Naive B cell (primary cell): ENCODE data around the gene MZB1. TPM values are rescaled to one million over a fixed set of nuclear protein-coding genes. Genes with fewer than 3 reads are reported as not detected.
A peak's percentile ranks its signal among the peaks of the same experiment; 100 is the strongest.
"Not testable (repeated sequence)": the region's sequence is repeated elsewhere in the genome, so short reads cannot be mapped to it uniquely, and the experiment has no call there.

Experiments used
- ATAC-seq, 2 donors: fragments of 150-1000 bp; cut with Tn5 transposase; 2 replicates each; pipeline ENCODE4 v1.10.0; 2021; ENCODE audit warnings: low read depth in 2 of 2, mild to moderate bottlenecking in 2 of 2, moderate library complexity in 2 of 2
- DNase-seq: peaks from one replicate; pipeline ENCODE4 v3.0.0; 2022
- H3K27ac Mint-ChIP-seq, 6 donors: one replicate each; pipeline ENCODE4 v1.8.0; 2020 to 2022; ENCODE audit warnings: mild to moderate bottlenecking in 6 of 6, mixed read lengths in 6 of 6, moderate library complexity in 5 of 6, inconsistent platforms in 2 of 6
- H3K27me3 Mint-ChIP-seq, 3 donors: one replicate each; pipeline ENCODE4 v1.8.0; 2021 to 2022; ENCODE audit warnings: mixed read lengths in 3 of 3, mild to moderate bottlenecking in 1 of 3
- H3K36me3 Mint-ChIP-seq, 2 donors: one replicate each; pipeline ENCODE4 v1.8.0; 2020 to 2022; ENCODE audit warnings: mixed read lengths in 2 of 2, inconsistent platforms in 1 of 2, mild to moderate bottlenecking in 1 of 2
- H3K4me1 Mint-ChIP-seq, 3 donors: one replicate each; pipeline ENCODE4 v1.8.0; 2020 to 2022; ENCODE audit warnings: mixed read lengths in 3 of 3, inconsistent platforms in 1 of 3, mild to moderate bottlenecking in 1 of 3, moderate library complexity in 1 of 3
- H3K4me3 Mint-ChIP-seq, 8 donors: one replicate each; pipeline ENCODE4 v1.8.0; 2020 to 2022; ENCODE audit warnings: mild to moderate bottlenecking in 8 of 8, mixed read lengths in 8 of 8, moderate library complexity in 8 of 8, inconsistent platforms in 2 of 8
- H3K9me3 Mint-ChIP-seq, 7 donors: one replicate each; pipeline ENCODE4 v1.8.0; 2020 to 2022; ENCODE audit warnings: mixed read lengths in 7 of 7, mild to moderate bottlenecking in 5 of 7, inconsistent platforms in 2 of 7, moderate library complexity in 1 of 7
- polyA plus RNA-seq, 6 donors: library from polyadenylated mRNA; unstranded; fragments of 300-500 nt; fragmentation: Illumina TruSeq; gene quantifications; one replicate each; pipeline ENCODE4 v1.2.3, GENCODE V29; 2021; ENCODE audit warnings: low read depth in 6 of 6

MZB1 gene
- polyA plus RNA-seq, 6 donors from 2014 or later = 49.7 to 105 (median 88.1) TPM

DNA sequence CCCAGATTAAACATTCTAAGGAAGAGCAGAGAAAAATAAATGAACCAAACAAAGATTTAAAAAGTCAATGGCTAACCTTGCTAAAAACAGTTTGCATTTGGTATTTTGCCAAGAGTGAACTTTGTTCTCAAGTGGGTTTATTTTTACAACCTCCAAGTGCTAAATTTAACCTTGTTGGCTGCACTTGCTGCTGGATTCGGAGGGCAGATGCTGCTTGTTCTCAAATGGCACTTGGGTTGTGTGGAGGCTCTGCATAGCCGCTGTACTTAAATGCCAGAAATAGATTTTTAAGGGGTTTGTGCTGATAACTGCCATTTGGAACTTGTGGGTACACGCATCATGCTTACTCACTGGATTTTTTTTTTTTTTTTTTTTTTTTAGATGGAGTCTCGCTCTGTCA lies 27.5 kb upstream of the MZB1 start:
- H3K36me3 Mint-ChIP-seq = peaks cover 5 to 29% of the 10 kb centered on the region in 2 donors
- no peak for ATAC-seq
- no peak overlapping the region for H3K4me3 Mint-ChIP-seq
- DNase-seq = no peak
- no peaks in the 10 kb centered on the region for H3K9me3 Mint-ChIP-seq
- H3K27me3 Mint-ChIP-seq = no peaks in the 10 kb centered on the region
- peaks cover 0 to 2% (median under 1%) of the 10 kb centered on the region in 3 donors for H3K4me1 Mint-ChIP-seq
- H3K27ac Mint-ChIP-seq = no peak overlapping the region

DNA sequence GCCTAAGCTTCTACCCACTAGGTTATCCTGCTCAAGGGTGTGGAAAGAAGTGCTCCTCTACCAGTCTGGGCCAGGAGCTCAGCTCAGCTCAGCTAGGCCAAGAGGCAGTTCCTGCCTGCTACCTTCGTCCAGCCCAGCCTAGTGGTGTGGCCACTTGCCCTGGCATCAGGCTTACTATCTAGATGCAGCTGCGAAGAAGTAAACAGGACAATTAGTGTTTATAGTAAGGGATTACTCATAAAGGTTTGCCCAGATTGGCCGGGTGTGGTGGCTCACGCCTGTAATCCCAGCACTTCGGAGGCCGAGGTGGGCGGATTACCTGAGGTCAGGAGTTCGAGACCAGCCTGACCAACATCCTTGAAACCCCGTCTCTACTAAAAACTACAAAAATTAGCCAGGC lies 26.9 kb upstream of the MZB1 start:
- DNase-seq = no peak
- peaks cover 5 to 29% of the 10 kb centered on the region in 2 donors for H3K36me3 Mint-ChIP-seq
- ATAC-seq = no peak
- no peaks in the 10 kb centered on the region for H3K4me1 Mint-ChIP-seq
- peak overlapping the region in 1 of 6 donors; percentile 7 for H3K27ac Mint-ChIP-seq
- no peak overlapping the region for H3K4me3 Mint-ChIP-seq
- no peaks in the 10 kb centered on the region for H3K9me3 Mint-ChIP-seq
- no peaks in the 10 kb centered on the region for H3K27me3 Mint-ChIP-seq

DNA sequence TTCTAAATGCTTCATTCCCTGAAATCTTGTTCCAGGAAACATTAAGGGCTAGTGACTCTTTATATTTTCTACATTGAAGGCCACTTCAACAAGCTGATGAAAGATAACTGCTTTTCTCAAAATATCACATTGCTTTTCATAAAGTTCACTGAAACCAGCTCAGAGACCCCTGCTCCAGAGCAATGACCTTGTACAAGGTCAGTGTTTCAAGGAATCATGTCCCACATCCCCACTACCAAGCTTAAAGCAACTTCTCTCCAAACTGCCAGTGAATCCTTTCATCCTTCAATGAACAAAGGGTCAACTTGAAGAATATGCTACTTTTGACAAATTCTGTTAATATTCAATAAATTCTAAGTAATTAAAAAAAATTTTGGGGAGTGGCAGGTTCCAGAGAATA lies 26.2 kb upstream of the MZB1 start:
- Mint-ChIP-seq H3K36me3 (peaks cover 5 to 29% of the 10 kb centered on the region in 2 donors), H3K9me3 (no peaks in the 10 kb centered on the region), H3K4me1 (no peaks in the 10 kb centered on the region), H3K27ac (no peak overlapping the region), H3K4me3 (no peak overlapping the region), H3K27me3 (no peaks in the 10 kb centered on the region)
- no peak for ATAC-seq
- DNase-seq = no peak

DNA sequence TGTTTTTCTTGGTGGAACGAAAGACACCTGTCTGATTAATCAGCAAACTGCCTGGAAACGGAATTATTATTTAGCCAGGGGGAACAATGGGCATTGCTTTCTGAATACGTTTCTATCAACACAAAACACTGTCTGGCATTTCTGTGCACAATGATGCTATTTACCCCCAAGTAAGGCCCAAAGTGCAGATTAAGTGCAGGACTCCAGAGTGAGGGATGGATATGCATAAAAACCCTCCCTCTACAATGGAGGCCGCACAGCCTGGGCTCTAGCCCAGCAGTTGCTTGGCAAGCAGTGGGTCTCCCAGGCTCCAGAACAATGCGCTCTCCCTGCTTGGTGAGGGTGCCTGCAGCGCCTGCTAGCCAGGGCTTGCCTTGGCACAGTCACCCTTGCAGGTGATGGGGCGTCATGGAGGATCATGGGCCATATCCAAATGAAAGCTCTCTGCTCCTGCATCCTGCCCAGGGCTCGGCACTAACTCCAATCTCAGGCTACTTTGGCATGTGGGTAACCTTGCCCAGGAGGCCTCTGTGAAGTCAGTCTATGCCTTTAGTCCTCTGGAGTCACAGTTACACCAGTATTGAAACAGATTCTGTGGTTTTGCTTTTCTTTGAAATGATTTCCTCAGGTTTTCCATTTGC lies 25.6 kb upstream of the MZB1 start:
- Mint-ChIP-seq H3K36me3 (peaks cover 5 to 29% of the 10 kb centered on the region in 2 donors), H3K27ac (no peak overlapping the region), H3K4me1 (no peaks in the 10 kb centered on the region), H3K9me3 (no peaks in the 10 kb centered on the region), H3K4me3 (no peak overlapping the region), H3K27me3 (no peaks in the 10 kb centered on the region)
- ATAC-seq = no peak
- DNase-seq = no peak

GRCh38 chr5:139414581-139415130 lies 24.9 kb upstream of the MZB1 start:
- H3K4me3 Mint-ChIP-seq = no peak overlapping the region
- no peak for ATAC-seq
- no peaks in the 10 kb centered on the region for H3K4me1 Mint-ChIP-seq
- H3K27ac Mint-ChIP-seq = no peak overlapping the region
- H3K9me3 Mint-ChIP-seq = no peaks in the 10 kb centered on the region
- H3K27me3 Mint-ChIP-seq = no peaks in the 10 kb centered on the region
- no peak for DNase-seq
- peaks cover 5 to 24% of the 10 kb centered on the region in 2 donors for H3K36me3 Mint-ChIP-seq

DNA sequence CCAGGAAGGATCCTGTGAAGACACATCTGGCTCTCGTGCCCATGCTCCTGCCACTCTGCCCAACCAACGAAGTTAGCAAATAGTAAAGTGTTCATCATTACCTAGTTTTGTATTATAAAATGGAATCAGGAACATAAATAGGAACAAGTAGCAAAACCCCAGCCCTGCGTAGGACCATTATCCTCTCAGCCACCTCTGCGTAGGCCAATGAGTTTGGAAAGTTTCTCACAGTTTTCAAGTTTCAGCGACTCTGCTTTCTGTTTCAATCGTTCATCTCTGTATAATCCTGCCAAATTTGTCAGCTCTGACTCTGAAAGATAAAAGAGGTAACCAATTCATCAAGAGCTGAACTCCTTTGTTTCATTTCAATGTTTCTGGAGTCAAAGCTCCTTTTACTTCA lies 24.2 kb upstream of the MZB1 start:
- no peak for ATAC-seq
- H3K27me3 Mint-ChIP-seq = no peaks in the 10 kb centered on the region
- H3K36me3 Mint-ChIP-seq = peaks cover 5 to 20% of the 10 kb centered on the region in 2 donors
- no peak overlapping the region for H3K27ac Mint-ChIP-seq
- no peak for DNase-seq
- no peaks in the 10 kb centered on the region for H3K9me3 Mint-ChIP-seq
- H3K4me1 Mint-ChIP-seq = no peaks in the 10 kb centered on the region
- no peak overlapping the region for H3K4me3 Mint-ChIP-seq

DNA sequence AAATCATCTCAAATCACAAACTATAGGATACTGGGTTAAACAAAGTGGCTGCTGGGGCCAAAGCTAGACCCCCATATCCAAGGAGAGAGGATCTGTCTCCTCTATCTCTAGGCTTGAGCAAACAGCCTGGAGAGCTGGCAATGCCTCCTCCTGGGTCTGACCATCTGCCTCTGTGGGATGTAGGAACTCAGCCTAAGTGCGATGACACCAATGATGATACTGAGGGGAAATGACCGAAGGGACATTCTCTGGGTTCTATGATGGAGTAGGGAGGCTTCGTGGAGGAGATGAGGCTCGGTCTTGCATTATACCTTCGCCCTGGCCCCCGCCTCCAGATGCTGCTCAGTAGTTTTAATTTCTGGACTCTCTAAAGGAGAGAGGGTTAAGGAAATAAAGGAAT lies 23.4 kb upstream of the MZB1 start:
- H3K9me3 Mint-ChIP-seq = no peaks in the 10 kb centered on the region
- no peak overlapping the region for H3K4me3 Mint-ChIP-seq
- no peaks in the 10 kb centered on the region for H3K27me3 Mint-ChIP-seq
- H3K27ac Mint-ChIP-seq = no peak overlapping the region
- H3K4me1 Mint-ChIP-seq = peaks cover under 1 to 1% (median 1%) of the 10 kb centered on the region in 3 donors
- no peak for ATAC-seq
- H3K36me3 Mint-ChIP-seq = peaks cover 0 to 13% of the 10 kb centered on the region in 2 donors
- no peak for DNase-seq

- Mint-ChIP-seq H3K36me3 (peaks cover 0 to 13% of the 10 kb centered on the region in 2 donors), H3K4me1 (peaks cover 10 to 19% (median 19%) of the 10 kb centered on the region in 3 donors), H3K27me3 (no peaks in the 10 kb centered on the region), H3K27ac (peak overlapping the region in 1 of 6 donors; percentile 77), H3K4me3 (no peak overlapping the region), H3K9me3 (peaks cover 0 to 2% (median 0%) of the 10 kb centered on the region in 7 donors)
- DNase-seq (no peak), ATAC-seq (no peak)
These were observed 21.5 kb upstream of the MZB1 start for GRCh38 chr5:139410993-139411828.

GRCh38 chr5:139410121-139410992 lies 20.6 kb upstream of the MZB1 start:
- no peak for DNase-seq
- Mint-ChIP-seq H3K27ac (peak overlapping the region in 1 of 6 donors; percentile 7), H3K4me3 (no peak overlapping the region), H3K4me1 (peaks cover 10 to 23% (median 19%) of the 10 kb centered on the region in 3 donors), H3K36me3 (peaks cover 0 to 13% of the 10 kb centered on the region in 2 donors), H3K27me3 (no peaks in the 10 kb centered on the region), H3K9me3 (peaks cover 0 to 2% (median 0%) of the 10 kb centered on the region in 7 donors)
- ATAC-seq = no peak

- ATAC-seq, H3K4me3 Mint-ChIP-seq, H3K27ac Mint-ChIP-seq, DNase-seq, H3K27me3 Mint-ChIP-seq, H3K9me3 Mint-ChIP-seq: not testable (repeated sequence)
- Mint-ChIP-seq H3K36me3 (peaks cover 0 to 13% of the 10 kb centered on the region in 2 donors), H3K4me1 (peaks cover 16 to 33% (median 26%) of the 10 kb centered on the region in 3 donors)
These were observed 19.4 kb upstream of the MZB1 start for GRCh38 chr5:139409116-139409515.

- no peak for DNase-seq
- Mint-ChIP-seq H3K4me1 (peaks cover 25 to 43% (median 35%) of the 10 kb centered on the region in 3 donors), H3K27me3 (no peaks in the 10 kb centered on the region), H3K9me3 (peaks cover 0 to 2% (median 0%) of the 10 kb centered on the region in 7 donors), H3K27ac (peak overlapping the region; percentile 37 to 94 (median 74)), H3K36me3 (peaks cover 0 to 6% of the 10 kb centered on the region in 2 donors), H3K4me3 (peak overlapping the region in 4 of 8 donors; percentile 2 to 78 (median 28))
- ATAC-seq = no peak
These were observed 18.5 kb upstream of the MZB1 start for GRCh38 chr5:139408191-139408590.

DNA sequence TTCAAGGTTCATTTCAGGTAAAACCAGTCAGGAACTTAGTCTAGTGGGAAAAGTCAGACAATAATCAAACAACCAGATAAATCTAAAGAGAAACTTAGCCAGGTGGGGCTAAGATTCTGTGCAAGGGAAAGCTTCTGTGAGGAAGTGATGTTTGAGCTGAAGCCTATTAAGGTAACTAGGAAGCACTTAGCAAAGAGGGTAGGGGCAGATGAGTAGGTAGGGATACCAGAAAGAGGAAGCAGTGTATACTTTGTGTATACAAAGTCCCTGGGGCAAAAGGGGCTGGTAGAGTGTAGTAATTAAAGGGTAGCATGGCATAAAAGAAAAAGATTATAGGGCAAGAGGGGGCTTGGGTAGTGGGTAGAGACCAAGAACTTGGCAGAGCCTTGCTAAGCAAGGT lies 17.8 kb upstream of the MZB1 start:
- peak; percentile 54 to 56 for ATAC-seq
- Mint-ChIP-seq H3K9me3 (peaks cover 0 to 2% (median 0%) of the 10 kb centered on the region in 7 donors), H3K36me3 (no peaks in the 10 kb centered on the region), H3K27me3 (no peaks in the 10 kb centered on the region), H3K4me3 (peak overlapping the region in 7 of 8 donors; percentile 2 to 78 (median 49)), H3K27ac (peak overlapping the region; percentile 0 to 94 (median 72)), H3K4me1 (peaks cover 32 to 49% (median 42%) of the 10 kb centered on the region in 3 donors)
- DNase-seq = peak; percentile 69

- Mint-ChIP-seq H3K27me3 (no peaks in the 10 kb centered on the region), H3K27ac (peak overlapping the region; percentile 0 to 94 (median 72)), H3K4me1 (peaks cover 33 to 52% (median 44%) of the 10 kb centered on the region in 3 donors), H3K36me3 (no peaks in the 10 kb centered on the region), H3K9me3 (peaks cover 0 to 2% (median 0%) of the 10 kb centered on the region in 7 donors), H3K4me3 (peak overlapping the region in 4 of 8 donors; percentile 25 to 78 (median 63))
- no peak for DNase-seq
- no peak for ATAC-seq
These were observed 17.2 kb upstream of the MZB1 start for GRCh38 chr5:139406963-139407362.
